Endodermal cell (in vitro differentiated cells): Measurements from ENCODE around the gene DRD1. TPM values are rescaled to one million over a fixed set of nuclear protein-coding genes. Genes with fewer than 3 reads are reported as not detected.

Experiments used
- DNase-seq: peaks from one replicate; pipeline ENCODE4 v3.0.0-alpha.2; 2017
- H3K27ac ChIP-seq: 2 replicates; pipeline ENCODE4 v1.5.1; 2013; ENCODE audit warnings: mild to moderate bottlenecking, low read depth, low read length, moderate library complexity
- H3K27me3 ChIP-seq: 2 replicates; pipeline ENCODE4 v1.6.1; 2013; ENCODE audit warnings: mild to moderate bottlenecking, low read length, moderate library complexity; ENCODE audit not compliant: insufficient read depth, control insufficient read depth, poor library complexity, severe bottlenecking
- H3K36me3 ChIP-seq: 2 replicates; pipeline ENCODE4 v1.7.0; 2013; ENCODE audit warnings: mild to moderate bottlenecking, low read length, moderate library complexity; ENCODE audit not compliant: control insufficient read depth, insufficient read depth
- H3K4me1 ChIP-seq: one replicate; pipeline ENCODE4 v1.7.0; 2013; ENCODE audit warnings: low read length; ENCODE audit not compliant: control insufficient read depth, insufficient read depth
- H3K4me3 ChIP-seq: 2 replicates; pipeline ENCODE4 v1.5.1; 2013; ENCODE audit warnings: mild to moderate bottlenecking, low read length, moderate library complexity
- H3K9ac ChIP-seq: 2 replicates; pipeline ENCODE4 v1.6.1; 2013; ENCODE audit warnings: mild to moderate bottlenecking, low read length, moderate library complexity; ENCODE audit not compliant: poor library complexity, severe bottlenecking; ENCODE audit errors: extremely low read depth
- H3K9me3 ChIP-seq: 2 replicates; pipeline ENCODE4 v1.6.1; 2013; ENCODE audit warnings: mild to moderate bottlenecking, low read length, moderate library complexity; ENCODE audit not compliant: control insufficient read depth
- H3K27ac Mint-ChIP-seq: 2 replicates; pipeline ENCODE4 v1.8.0; 2020; ENCODE audit warnings: mixed read lengths
- H3K27me3 Mint-ChIP-seq: 2 replicates; pipeline ENCODE4 v1.8.0; 2021; ENCODE audit warnings: mild to moderate bottlenecking, mixed read lengths; ENCODE audit not compliant: insufficient read depth
- H3K36me3 Mint-ChIP-seq: 2 replicates; pipeline ENCODE4 v1.8.0; 2020; ENCODE audit warnings: low read depth, mixed read lengths
- H3K4me1 Mint-ChIP-seq: 2 replicates; pipeline ENCODE4 v1.8.0; 2020; ENCODE audit warnings: mixed read lengths
- H3K4me3 Mint-ChIP-seq: 2 replicates; pipeline ENCODE4 v1.8.0; 2020; ENCODE audit warnings: mild to moderate bottlenecking, moderate library complexity, mixed read lengths
- H3K9me3 Mint-ChIP-seq: 2 replicates; pipeline ENCODE4 v1.8.0; 2020; ENCODE audit warnings: mild to moderate bottlenecking, mixed read lengths
- CTCF ChIP-seq: fragments of 200-600 bp; sonication (generic); conservative IDR thresholded peaks from 2 replicates; pipeline ENCODE4 v1.5.0; 2021; ENCODE audit warnings: antibody characterized with exemption, mild to moderate bottlenecking
- WGBS, 2 experiments: methylation state at CpG; one replicate each; pipeline versions ENCODE4 v1.1.5 to v1.1.7; 2013; ENCODE audit warnings: missing lambda C conversion rate in 2 of 2, mixed read lengths in 1 of 2; ENCODE audit not compliant: insufficient coverage in 1 of 2, insufficient read length in 1 of 2; 5-methylcytosine and 5-hydroxymethylcytosine counted together
- total RNA-seq, 2 donors: library from RNA; stranded (reverse); fragmentation: NEBNext Ultra II Directional in 1 of 2; extraction: Animal tissue kit (Norgen Biotek cat#: 25700) in 1 of 2; gene quantifications; 2 replicates in 1 of 2; 3 replicates in 1 of 2; pipeline ENCODE4 v1.2.1, GENCODE V29; 2021

The DRD1 gene
- total RNA-seq, 2 donors from 2014 or later: 0.53 to 0.59 TPM

GRCh38 chr5:175485631-175486030 lies 41.6 kb upstream of the DRD1 start:
- H3K27ac Mint-ChIP-seq: no peak overlapping the region
- H3K27me3 Mint-ChIP-seq: no peaks in the 10 kb centered on the region
- Histone ChIP-seq H3K36me3 (peaks cover 87% of the 10 kb centered on the region), H3K27me3 (no peaks in the 10 kb centered on the region), H3K4me3 (no peak overlapping the region), H3K9me3 (peaks cover 22% of the 10 kb centered on the region), H3K4me1 (peaks cover 6% of the 10 kb centered on the region), H3K27ac (no peak overlapping the region), H3K9ac (no peak overlapping the region)
- H3K4me1 Mint-ChIP-seq: peaks cover 40% of the 10 kb centered on the region
- no peak overlapping the region for H3K4me3 Mint-ChIP-seq
- no peaks in the 10 kb centered on the region for H3K9me3 Mint-ChIP-seq
- 94 to 100% methylated on average over 4 to 6 of the region's 6 CpGs for WGBS, 2 experiments
- TF ChIP-seq CTCF: no peak
- peaks cover 74% of the 10 kb centered on the region for H3K36me3 Mint-ChIP-seq
- DNase-seq: no peak

- Mint-ChIP-seq H3K4me1 (peaks cover 41% of the 10 kb centered on the region), H3K27ac (no peak overlapping the region), H3K4me3 (no peak overlapping the region), H3K9me3 (no peaks in the 10 kb centered on the region), H3K36me3 (peaks cover 73% of the 10 kb centered on the region), H3K27me3 (no peaks in the 10 kb centered on the region)
- H3K4me1 ChIP-seq: peaks cover 6% of the 10 kb centered on the region
- no peak overlapping the region for H3K27ac ChIP-seq
- H3K36me3 ChIP-seq: peaks cover 84% of the 10 kb centered on the region
- no peak overlapping the region for H3K9ac ChIP-seq
- WGBS, 2 experiments: 92 to 100% methylated on average over 3 to 4 of the region's 4 CpGs
- no peak overlapping the region for H3K4me3 ChIP-seq
- no peaks in the 10 kb centered on the region for H3K27me3 ChIP-seq
- no peak for DNase-seq
- no peak for TF ChIP-seq CTCF
- H3K9me3 ChIP-seq: peaks cover 22% of the 10 kb centered on the region
Observed at GRCh38 chr5:175484829-175485228, 40.8 kb upstream of the DRD1 start.

- no peak overlapping the region for H3K4me3 ChIP-seq
- H3K9me3 ChIP-seq: peaks cover 22% of the 10 kb centered on the region
- no peak for TF ChIP-seq CTCF
- no peak overlapping the region for H3K4me3 Mint-ChIP-seq
- no peak overlapping the region for H3K9ac ChIP-seq
- DNase-seq: no peak
- no peaks in the 10 kb centered on the region for H3K9me3 Mint-ChIP-seq
- H3K4me1 Mint-ChIP-seq: peaks cover 46% of the 10 kb centered on the region
- peaks cover 6% of the 10 kb centered on the region for H3K4me1 ChIP-seq
- no peaks in the 10 kb centered on the region for H3K27me3 ChIP-seq
- WGBS, 2 experiments: 96 to 98% methylated on average over 19 to 26 of the region's 26 CpGs
- no peak overlapping the region for H3K27ac ChIP-seq
- H3K27ac Mint-ChIP-seq: no peak overlapping the region
- peaks cover 79% of the 10 kb centered on the region for H3K36me3 ChIP-seq
- H3K27me3 Mint-ChIP-seq: no peaks in the 10 kb centered on the region
- peaks cover 68% of the 10 kb centered on the region for H3K36me3 Mint-ChIP-seq
Observed at GRCh38 chr5:175484322-175484721, 40.3 kb upstream of the DRD1 start.
